Activated CD4-positive, alpha-beta T cell treated with anti-CD3 and anti-CD28 coated beads, Interleukin-2, Interleukin-6, amounts not matched to agents 100 ng/mL and 50 ng/mL, durations not matched to agents 16 hours and 8 hours (primary cell): ENCODE measurements around the gene FAM229A.
"Not testable (repeated sequence)": the region's sequence is repeated elsewhere in the genome, so short reads cannot be mapped to it uniquely, and the experiment has no call there.

Experiments used
- DNase-seq: peaks from one replicate; pipeline ENCODE4 v3.0.0-alpha.2; 2020

Gene FAM229A

GRCh38 chr1:32362474-32363313, at the start of gene FAM229A, which contains the start of gene TSSK3:
TSS of gene FAM229A (minus strand) at chr1:32362485. CDS start at chr1:32362091, 394 bp downstream.
TSS of gene TSSK3 (plus strand) at chr1:32362539. CDS start at chr1:32362702, 163 bp downstream.
- no peak for DNase-seq

- DNase-seq = no peak
These were observed 49.0 kb upstream of the FAM229A start for GRCh38 chr1:32411261-32411660.

- no peak for DNase-seq
These were observed 44.4 kb upstream of the FAM229A start for GRCh38 chr1:32406629-32407111.

- DNase-seq = no peak
These were observed 43.6 kb upstream of the FAM229A start for GRCh38 chr1:32405672-32406467.

GRCh38 chr1:32404946-32405345, 42.7 kb upstream of the FAM229A start:
- DNase-seq = no peak

- DNase-seq = peak; percentile 62
These were observed 38.8 kb upstream of the FAM229A start for GRCh38 chr1:32400876-32401631.

GRCh38 chr1:32399843-32400242, 37.6 kb upstream of the FAM229A start:
- DNase-seq = no peak

GRCh38 chr1:32398401-32398800, 36.1 kb upstream of the FAM229A start:
- DNase-seq = no peak

GRCh38 chr1:32396524-32396923, 34.2 kb upstream of the FAM229A start:
- DNase-seq = not testable (repeated sequence)

GRCh38 chr1:32394890-32395432, 32.7 kb upstream of the FAM229A start:
- DNase-seq = no peak

GRCh38 chr1:32394141-32394889, 32.0 kb upstream of the FAM229A start, which contains the start of gene BSDC1:
TSS of gene BSDC1 (minus strand) at chr1:32394441. CDS start at chr1:32394414, 27 bp downstream.
- DNase-seq = peak; percentile 99

- DNase-seq = peak; percentile 47
These were observed 31.5 kb upstream of the FAM229A start for GRCh38 chr1:32393832-32394140.

- peak; percentile 14 for DNase-seq
These were observed 30.9 kb upstream of the FAM229A start for GRCh38 chr1:32393136-32393535.

- DNase-seq = no peak
These were observed 30.0 kb upstream of the FAM229A start for GRCh38 chr1:32392325-32392724.

- DNase-seq = no peak
These were observed 28.9 kb upstream of the FAM229A start for GRCh38 chr1:32390904-32391870.

GRCh38 chr1:32388641-32389040, 26.4 kb upstream of the FAM229A start:
- no peak for DNase-seq

- no peak for DNase-seq
These were observed 24.5 kb upstream of the FAM229A start for GRCh38 chr1:32386676-32387392.

- no peak for DNase-seq
These were observed 17.8 kb upstream of the FAM229A start for GRCh38 chr1:32380057-32380456.

- no peak for DNase-seq
These were observed 15.4 kb upstream of the FAM229A start for GRCh38 chr1:32377541-32378220.
